Fibroblast of peridontal ligament (primary cell): ENCODE data around the gene HEY2.
"Not testable (repeated sequence)": the region's sequence is repeated elsewhere in the genome, so short reads cannot be mapped to it uniquely, and the experiment has no call there.

Experiments used
- DNase-seq: peaks from one replicate; pipeline ENCODE4 v3.0.0-alpha.2; 2010; ENCODE audit errors: extremely low read depth

The HEY2 gene

DNA sequence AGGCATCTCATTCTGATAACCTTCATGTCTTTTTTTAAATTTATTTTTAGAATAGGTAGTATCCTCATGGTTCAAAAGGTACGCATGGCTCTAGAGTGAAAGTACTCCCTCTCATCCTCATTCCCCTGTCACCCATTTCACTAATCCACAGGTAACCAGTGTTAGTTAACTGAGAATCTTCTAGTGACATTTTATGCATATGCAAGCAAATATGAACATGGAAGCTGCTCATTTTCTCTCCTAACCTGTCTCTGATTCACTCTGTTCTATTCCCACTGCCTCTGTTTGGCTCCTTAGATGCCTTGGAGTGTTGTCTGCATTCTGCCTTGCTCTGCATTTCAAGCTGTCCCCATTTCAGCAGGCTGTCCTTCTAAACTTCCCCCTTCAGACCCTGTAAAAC, 45.9 kb downstream of the HEY2 start:
- no peak for DNase-seq

GRCh38 chr6:125797120-125797885, 47.9 kb downstream of the HEY2 start:
- no peak for DNase-seq

DNA sequence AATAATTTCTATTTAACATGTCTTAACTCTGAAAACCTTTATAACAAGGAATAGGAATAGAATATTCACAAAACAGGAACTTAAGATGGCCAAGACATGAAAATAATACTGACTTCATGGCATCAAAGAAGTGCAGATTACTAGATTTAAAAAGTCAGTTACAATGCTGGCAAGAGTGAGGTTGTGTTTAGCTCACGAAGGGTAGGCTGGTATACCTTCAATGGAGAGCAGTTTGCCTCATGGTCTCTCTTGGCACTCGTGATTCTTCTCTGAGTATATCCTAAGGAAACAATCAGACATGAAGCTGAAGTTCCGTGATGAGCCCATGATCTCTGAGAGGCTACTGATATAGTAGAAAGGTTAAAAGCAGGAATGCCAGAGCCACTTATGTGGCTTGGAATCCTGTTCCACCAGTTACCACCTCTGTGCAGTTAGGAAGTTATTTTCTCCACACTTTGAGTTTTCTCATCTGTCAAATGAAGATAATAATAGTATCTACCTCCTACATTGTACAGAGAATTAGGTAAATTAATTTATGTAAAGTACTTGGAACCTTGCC, 48.5 kb downstream of the HEY2 start:
- no peak for DNase-seq

DNA sequence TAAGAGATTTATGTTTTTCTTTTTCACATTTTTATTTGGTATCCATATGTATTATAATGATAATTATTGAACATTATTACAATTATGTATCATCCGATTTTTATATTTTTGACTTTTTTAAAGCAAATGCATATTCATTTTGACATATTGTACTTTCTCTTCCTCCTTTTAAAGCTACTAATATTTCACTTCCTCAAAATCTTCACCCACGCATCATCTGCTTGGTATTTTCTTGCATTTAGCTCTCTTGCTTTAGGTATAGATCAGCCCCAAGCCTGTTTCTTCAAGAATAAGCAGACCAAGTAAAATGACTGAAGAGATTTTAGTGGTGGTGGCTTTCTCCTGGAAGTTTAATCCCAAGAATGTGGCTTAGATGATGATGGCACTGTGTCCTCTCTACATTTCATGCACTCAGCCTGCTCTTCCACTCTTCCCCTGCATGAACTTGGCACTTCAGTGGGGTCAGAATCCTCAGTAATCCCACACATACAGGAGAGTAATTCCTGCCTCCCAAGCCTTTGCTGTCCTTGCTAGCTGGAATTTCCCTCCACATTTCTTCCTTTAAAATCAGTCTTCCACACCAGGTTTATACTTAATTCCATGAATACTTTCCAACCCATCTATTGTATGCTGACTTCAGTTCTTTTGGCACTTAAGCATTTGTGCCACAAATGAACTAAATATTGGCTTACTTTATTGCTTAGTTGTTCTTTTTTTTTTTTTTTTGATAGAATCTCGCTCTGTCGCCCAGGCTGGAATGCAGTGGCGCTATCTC, 49.5 kb downstream of the HEY2 start:
- DNase-seq: no peak

DNA sequence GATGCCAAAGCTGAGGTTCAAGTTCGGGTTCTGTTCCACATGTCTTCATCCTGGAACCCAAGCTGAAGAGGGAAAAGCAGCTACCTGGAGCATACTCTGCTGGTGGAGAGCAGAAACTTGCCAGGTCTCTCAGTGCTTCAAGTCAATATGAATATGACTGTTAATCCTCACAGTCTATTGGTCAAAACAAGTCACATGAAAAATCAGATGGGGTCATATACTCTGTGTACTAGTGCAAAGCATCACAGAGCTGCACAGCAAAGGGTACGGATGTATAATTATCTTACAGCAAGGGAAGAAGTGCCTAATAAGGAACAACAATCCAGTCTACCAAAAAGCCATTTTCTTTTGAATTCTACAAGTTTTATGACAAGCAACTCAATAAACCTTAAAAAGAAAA, 53.0 kb downstream of the HEY2 start:
- DNase-seq: no peak

DNA sequence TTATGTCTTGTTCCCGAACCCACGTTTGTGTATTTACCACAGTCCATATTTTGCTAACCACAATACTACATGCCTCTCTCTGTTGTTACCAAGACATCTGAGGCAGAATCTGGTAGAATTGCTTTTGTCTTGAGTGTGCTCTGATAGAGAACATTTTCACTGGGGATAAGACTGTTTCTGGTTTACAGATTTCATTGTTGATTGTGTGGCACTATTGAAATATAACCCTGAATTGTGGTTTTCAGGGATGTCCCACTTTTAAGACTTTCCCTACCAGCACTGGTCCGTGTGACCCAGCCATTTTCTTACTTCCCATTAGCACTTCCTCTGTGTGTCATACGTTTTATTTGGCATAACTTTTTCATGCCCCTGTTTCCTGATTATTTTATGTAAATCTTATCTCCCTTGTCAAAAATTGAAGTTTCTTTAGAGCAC, 53.5 kb downstream of the HEY2 start:
- DNase-seq: peak; percentile 74

DNA sequence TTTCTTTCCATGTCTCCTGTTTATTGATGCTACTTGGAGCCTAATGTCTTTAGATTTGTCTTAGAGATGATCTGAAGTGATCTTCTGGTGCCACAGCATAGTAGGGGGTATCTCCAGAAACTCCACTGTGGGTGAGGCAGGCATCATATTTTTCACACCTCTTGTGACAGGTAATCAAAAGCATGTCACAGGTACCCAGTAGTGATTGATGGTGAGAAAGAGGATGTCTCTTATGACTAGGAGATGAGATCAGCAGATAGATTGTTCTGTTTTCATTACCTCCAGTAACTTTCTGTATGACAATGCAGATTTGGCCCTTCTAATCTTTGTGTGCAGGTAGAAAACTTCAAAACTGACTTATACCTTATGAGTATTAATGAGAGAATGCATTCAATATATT, 54.8 kb downstream of the HEY2 start:
- DNase-seq: no peak

GRCh38 chr6:125804866-125805425, 55.5 kb downstream of the HEY2 start:
- DNase-seq: not testable (repeated sequence)

- DNase-seq: no peak
Measured at GRCh38 chr6:125806813-125807212, 57.4 kb downstream of the HEY2 start.

DNA sequence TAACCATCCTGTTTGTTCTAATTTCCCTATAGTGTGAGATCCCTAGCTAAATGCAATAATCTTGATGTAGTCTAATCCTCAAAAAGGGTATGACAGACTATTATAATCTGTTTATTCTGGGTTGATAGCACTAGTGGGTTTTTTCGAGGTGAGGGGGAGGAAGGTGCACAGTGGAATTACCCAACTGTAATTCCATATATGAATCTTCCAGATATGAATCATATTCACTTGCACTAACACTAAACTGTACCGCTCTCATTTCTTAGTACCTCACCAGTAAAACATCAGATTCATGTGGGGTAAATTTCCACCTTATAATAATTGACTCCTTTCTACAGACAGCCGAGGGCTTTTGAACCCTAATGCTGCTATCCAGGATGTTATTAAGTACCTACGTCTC, 57.9 kb downstream of the HEY2 start:
- DNase-seq: no peak

DNA sequence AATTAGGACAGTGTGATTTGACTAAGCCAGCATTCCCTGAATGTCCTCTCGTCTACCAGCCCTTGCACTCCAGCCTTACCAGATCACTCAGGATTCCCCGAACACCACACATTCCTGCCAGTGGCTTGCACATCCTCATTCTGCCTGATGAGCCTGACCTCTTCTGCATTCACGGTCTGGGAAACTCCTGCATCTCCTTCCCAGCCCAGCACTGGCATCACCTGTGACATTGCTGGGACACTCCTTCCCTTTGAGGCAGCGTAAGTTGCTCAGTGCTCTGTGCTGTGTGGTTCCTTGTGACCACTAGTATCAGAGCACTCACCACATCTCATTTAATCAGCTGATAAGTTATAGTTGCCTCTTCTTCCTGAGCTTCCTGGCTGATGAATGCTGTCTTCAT, 58.6 kb downstream of the HEY2 start:
- no peak for DNase-seq

DNA sequence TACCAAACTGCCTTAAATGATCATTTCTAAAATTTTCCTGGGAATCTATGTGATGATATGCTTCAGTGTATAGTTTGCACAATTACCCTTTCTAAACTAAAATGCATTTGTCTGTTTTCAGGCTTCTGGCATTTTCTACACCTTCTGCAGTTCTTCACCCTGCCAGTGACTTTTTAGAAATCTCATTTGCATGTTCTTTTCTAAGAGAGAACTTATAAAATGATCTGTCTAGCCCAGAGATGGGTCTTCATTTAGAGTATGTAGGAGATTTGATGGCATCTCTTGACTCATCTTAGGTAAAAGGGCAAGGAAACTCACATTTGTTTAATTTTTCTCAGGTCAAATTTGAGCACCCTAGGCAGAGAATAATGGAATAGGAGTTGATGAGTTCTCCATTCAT, 59.2 kb downstream of the HEY2 start:
- DNase-seq: no peak

DNA sequence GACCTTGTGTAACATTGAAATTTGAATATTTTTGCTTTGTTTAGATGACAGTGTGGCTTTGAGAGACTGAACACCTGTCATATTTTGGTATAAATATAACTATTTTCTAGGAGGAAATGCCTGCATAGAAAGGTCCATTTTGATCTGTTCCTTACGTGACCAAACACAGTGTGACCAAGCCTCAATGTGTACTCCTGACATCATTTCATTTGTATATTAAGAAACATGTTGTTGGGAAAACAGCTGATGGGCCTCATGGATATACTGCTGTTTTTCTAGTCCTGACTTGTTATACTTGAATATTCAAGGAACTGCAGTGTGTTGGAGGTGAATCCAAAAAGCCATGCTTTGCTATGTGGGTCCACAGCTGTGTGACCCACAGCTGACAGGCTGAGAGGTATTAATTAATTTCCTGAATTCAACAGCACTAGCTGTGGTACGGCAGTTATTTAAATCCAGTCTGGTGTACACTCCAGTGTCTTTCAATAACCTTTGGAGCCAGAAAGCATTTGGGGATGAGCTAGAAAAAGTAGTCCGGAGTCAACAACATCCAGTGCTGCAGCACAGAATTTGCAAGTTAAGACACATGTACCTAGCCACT, 60.2 kb downstream of the HEY2 start:
- no peak for DNase-seq

- DNase-seq: no peak
Measured at GRCh38 chr6:125810445-125810844, 61.0 kb downstream of the HEY2 start.
